Activated CD8-positive, alpha-beta T cell treated with anti-CD3 and anti-CD28 coated beads for 36 hours (primary cell): ENCODE measurements around the gene RGL1. TPM values are rescaled to one million over a fixed set of nuclear protein-coding genes. Genes with fewer than 3 reads are reported as not detected.

Experiments
- ATAC-seq: fragments of 200-7000 bp; cut with Tn5 transposase; one replicate; pipeline ENCODE4 v1.10.0; 2021; ENCODE audit warnings: mild to moderate bottlenecking, moderate library complexity
- CTCF ChIA-PET: fragments of 350-600 bp; sonication (Branson Sonifier 250); formaldehyde crosslinking; loops from one replicate; lab custom pipeline; 2021; ENCODE audit warnings: antibody characterized with exemption; lab: Charles Lee
- POLR2A ChIA-PET: fragments of 350-600 bp; sonication (Branson Sonifier 250); formaldehyde crosslinking; loops from one replicate; lab custom pipeline; 2021; ENCODE audit warnings: antibody characterized with exemption; lab: Charles Lee
- DNase-seq: peaks from one replicate; pipeline ENCODE4 v3.0.0-alpha.2; 2020
- H3K27ac Mint-ChIP-seq: one replicate; pipeline ENCODE4 v1.8.0; 2021; ENCODE audit warnings: mild to moderate bottlenecking, mixed read lengths
- H3K27me3 Mint-ChIP-seq: one replicate; pipeline ENCODE4 v1.8.0; 2021; ENCODE audit warnings: mixed read lengths
- H3K36me3 Mint-ChIP-seq: one replicate; pipeline ENCODE4 v1.8.0; 2021; ENCODE audit warnings: low read depth, mixed read lengths
- H3K4me1 Mint-ChIP-seq: one replicate; pipeline ENCODE4 v1.8.0; 2021; ENCODE audit warnings: low read depth, mixed read lengths
- H3K4me3 Mint-ChIP-seq: one replicate; pipeline ENCODE4 v1.8.0; 2021; ENCODE audit warnings: mild to moderate bottlenecking, moderate library complexity, mixed read lengths
- H3K9me3 Mint-ChIP-seq: one replicate; pipeline ENCODE4 v1.8.0; 2021; ENCODE audit warnings: mixed read lengths
- CTCF ChIP-seq: fragments of 200-600 bp; IDR thresholded peaks from one replicate; pipeline ENCODE4 v1.8.0; 2022; ENCODE audit warnings: antibody characterized with exemption, mild to moderate bottlenecking
- intact Hi-C: fragments of 100-400 bp; cut with micrococcal nuclease; formaldehyde crosslinking; loops from one replicate; pipeline ENCODE4 v1.10.0; 2022
- total RNA-seq, 2 experiments: library from RNA; stranded (reverse); gene quantifications; one replicate each; pipeline ENCODE4 v1.2.3, GENCODE V29; 2021

The RGL1 gene
- total RNA-seq, 2 experiments from 2014 or later = 1.2 to 1.3 TPM

DNA sequence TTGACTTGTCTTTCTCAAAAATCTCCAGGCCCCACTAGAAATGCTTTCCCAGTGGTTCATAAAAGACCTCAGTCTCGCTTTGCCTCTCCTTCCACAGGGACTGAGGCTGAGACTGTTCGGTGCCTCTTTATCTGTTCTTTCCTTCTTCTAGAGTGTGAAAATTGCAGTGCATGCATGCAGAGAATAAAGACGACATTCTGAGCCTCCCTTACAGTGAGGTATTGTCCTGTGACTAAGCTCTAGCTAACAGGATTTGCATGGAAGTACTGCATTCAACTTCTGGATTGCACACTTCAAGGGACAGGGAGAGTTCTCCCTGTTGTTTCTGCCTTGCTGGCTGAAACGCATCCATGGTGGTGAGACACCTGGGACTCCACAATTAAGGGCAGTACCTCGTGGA is 163.5 kb downstream of the RGL1 start:
- no peak for TF ChIP-seq CTCF
- ATAC-seq = no peak
- POLR2A ChIA-PET = no interaction called here
- Mint-ChIP-seq H3K4me1 (no peaks in the 10 kb centered on the region), H3K36me3 (peaks cover 2% of the 10 kb centered on the region), H3K4me3 (no peak overlapping the region), H3K27me3 (no peaks in the 10 kb centered on the region), H3K9me3 (no peaks in the 10 kb centered on the region), H3K27ac (no peak overlapping the region)
- CTCF ChIA-PET = no interaction called here
- no peak for DNase-seq
- intact Hi-C loops = no loop called here

DNA sequence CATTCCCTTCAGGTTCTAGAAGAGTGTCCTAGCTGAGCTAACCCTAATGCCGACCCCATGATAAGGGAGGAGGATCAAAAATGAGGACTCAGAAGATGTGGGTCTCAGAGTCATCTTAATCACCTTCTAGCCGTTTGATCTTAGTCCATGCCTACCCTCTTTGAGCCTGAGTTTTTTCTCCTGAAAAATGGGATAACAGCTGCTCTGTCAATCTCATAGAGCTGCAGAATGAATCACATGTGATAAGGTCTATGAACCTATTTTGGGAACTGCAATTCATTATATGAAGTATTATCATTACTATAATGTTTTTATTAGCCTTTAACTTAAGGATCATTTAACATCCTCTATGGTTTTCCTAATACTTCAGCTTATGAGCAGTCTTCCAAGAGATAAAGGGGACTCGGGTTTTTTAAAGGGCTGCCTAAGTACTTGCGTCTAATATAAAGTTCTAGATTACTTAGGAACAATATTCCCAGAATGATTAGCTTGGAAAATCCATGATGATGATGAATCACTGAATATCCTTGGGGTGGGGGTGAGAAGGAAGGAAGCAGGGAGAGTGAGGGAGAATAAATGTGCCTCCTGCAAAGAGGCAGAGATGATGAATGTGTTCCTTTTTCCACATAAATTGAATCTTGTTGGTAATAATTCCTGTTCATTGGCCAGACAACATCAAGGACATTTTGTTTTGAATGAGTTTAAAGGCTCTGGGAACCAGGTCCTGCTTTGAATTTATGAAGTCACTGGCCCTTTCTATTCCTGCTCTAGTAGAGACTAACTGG is 165.8 kb downstream of the RGL1 start:
- H3K9me3 Mint-ChIP-seq = no peaks in the 10 kb centered on the region
- peaks cover 2% of the 10 kb centered on the region for H3K36me3 Mint-ChIP-seq
- H3K27me3 Mint-ChIP-seq = no peaks in the 10 kb centered on the region
- CTCF ChIA-PET = no interaction called here
- H3K4me1 Mint-ChIP-seq = no peaks in the 10 kb centered on the region
- no peak for TF ChIP-seq CTCF
- ATAC-seq (no peak), DNase-seq (no peak)
- POLR2A ChIA-PET = no interaction called here
- intact Hi-C loops = no loop called here
- no peak overlapping the region for H3K4me3 Mint-ChIP-seq
- H3K27ac Mint-ChIP-seq = no peak overlapping the region

DNA sequence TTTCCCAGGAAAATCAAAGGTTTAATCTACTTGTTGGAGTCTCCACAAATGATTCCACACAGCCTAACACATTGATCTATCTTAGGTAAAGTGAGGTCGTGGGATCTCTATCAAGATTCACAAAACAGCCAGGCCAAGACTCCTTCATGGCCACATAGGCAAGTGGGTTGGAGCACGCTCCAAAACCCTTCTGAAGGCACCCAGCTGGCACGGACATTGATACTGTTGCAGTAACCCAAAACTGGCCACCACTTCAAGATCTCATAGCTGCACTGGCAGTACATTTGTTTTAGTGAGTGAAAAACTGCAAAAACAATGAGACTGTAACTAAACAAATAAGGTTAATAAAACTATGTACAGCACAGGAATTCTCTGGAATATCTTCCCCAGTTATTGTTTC is 170.7 kb downstream of the RGL1 start:
- no peaks in the 10 kb centered on the region for H3K4me1 Mint-ChIP-seq
- no peak overlapping the region for H3K27ac Mint-ChIP-seq
- no peak for TF ChIP-seq CTCF
- ChIA-PET CTCF (no interaction called here), POLR2A (no interaction called here)
- ATAC-seq (no peak), DNase-seq (no peak)
- intact Hi-C loops = no loop called here
- H3K27me3 Mint-ChIP-seq = no peaks in the 10 kb centered on the region
- H3K9me3 Mint-ChIP-seq = no peaks in the 10 kb centered on the region
- peaks cover 2% of the 10 kb centered on the region for H3K36me3 Mint-ChIP-seq
- no peak overlapping the region for H3K4me3 Mint-ChIP-seq

DNA sequence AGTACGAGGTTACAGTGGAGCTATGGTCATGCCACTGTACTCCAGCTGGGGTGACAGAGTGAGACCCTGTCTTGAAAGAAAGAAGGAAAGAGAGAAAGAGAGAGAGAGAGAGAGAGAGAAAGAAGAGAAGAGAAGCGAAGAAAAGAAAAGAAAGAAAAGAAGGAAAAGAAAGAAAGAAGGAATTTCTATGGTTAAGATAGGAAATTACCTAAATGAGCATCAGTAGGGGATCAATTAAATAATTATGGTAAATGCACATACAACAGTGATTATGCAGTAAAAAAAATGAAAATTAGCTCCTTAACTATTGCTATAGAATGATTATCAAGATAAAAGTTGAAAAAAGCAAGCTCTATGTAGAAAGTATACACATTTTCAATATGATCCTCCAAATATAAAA is 172.8 kb downstream of the RGL1 start:
- DNase-seq = no peak

More for the DNA sequence above, 172.8 kb downstream of the RGL1 start:
- no peak for TF ChIP-seq CTCF
- ChIA-PET POLR2A (interaction anchor here (0.7 kb wide), 1 partner anchor 10 kb away, joined by 3 read pairs; no protein-coding TSS in a partner anchor), CTCF (interaction anchor here (0.6 to 1.4 kb wide), 2 partner anchors 8 to 679 kb away, joined by 3 to 4 read pairs; no protein-coding TSS in a partner anchor)
- no peaks in the 10 kb centered on the region for H3K27me3 Mint-ChIP-seq
- intact Hi-C loops = no loop called here
- H3K27ac Mint-ChIP-seq = no peak overlapping the region
- H3K4me1 Mint-ChIP-seq = no peaks in the 10 kb centered on the region
- no peak for ATAC-seq
- no peak overlapping the region for H3K4me3 Mint-ChIP-seq
- H3K36me3 Mint-ChIP-seq = no peaks in the 10 kb centered on the region
- H3K9me3 Mint-ChIP-seq = no peaks in the 10 kb centered on the region

Other genes starting within 250 kb of the RGL1 start
- gene NCF2, start 214.7 kb upstream of the RGL1 start, total RNA-seq = 1 to 10 TPM; 4.2 to 4.7 TPM
- 100 to 1,000 TPM; 128 to 134 TPM for gene ARPC5, start 169.3 kb upstream of the RGL1 start, total RNA-seq
- gene APOBEC4, start 151.8 kb upstream of the RGL1 start, total RNA-seq = not detected
- 1 to 10 TPM; 1.3 to 1.4 TPM for gene COLGALT2, start 232.6 kb downstream of the RGL1 start, total RNA-seq
- 10 to 100 TPM; 48.2 to 49.1 TPM for gene TSEN15, start 246.6 kb downstream of the RGL1 start, total RNA-seq